Neural cell (in vitro differentiated cells): ENCODE data around the gene FAM193A. TPM values are rescaled to one million over a fixed set of nuclear protein-coding genes. Genes with fewer than 3 reads are reported as not detected.

ENCODE experiments used
- H2AFZ ChIP-seq: fragments of 200-600, 300-800 bp; sonication (generic), shearing (Covaris generic); 2 replicates; pipeline ENCODE4 v1.6.0; 2014; ENCODE audit warnings: low read depth, mild to moderate bottlenecking, antibody characterized with exemption, low read length, moderate library complexity
- H3F3A ChIP-seq: fragments of 200-600 bp; shearing (Covaris generic); 2 replicates; pipeline ENCODE4 v1.6.1; 2016; ENCODE audit warnings: mild to moderate bottlenecking, moderate library complexity, mixed read lengths, antibody characterized with exemption, low read length; ENCODE audit not compliant: insufficient read depth, poor library complexity, severe bottlenecking
- H3K27ac ChIP-seq: fragments of 200-600, 300-800 bp; sonication (generic), shearing (Covaris generic); 2 replicates; pipeline ENCODE4 v1.5.1; 2014; ENCODE audit warnings: mild to moderate bottlenecking, low read length, moderate library complexity
- H3K27me3 ChIP-seq: fragments of 300-800, 200-600 bp; sonication (generic), shearing (Covaris generic); 2 replicates; pipeline ENCODE4 v1.6.0; 2014; ENCODE audit warnings: mild to moderate bottlenecking, low read depth, low read length, moderate library complexity; ENCODE audit not compliant: insufficient read depth
- H3K36me3 ChIP-seq: fragments of 300-800, 200-600 bp; sonication (generic), shearing (Covaris generic); 2 replicates; pipeline ENCODE4 v1.5.1; 2014; ENCODE audit warnings: mild to moderate bottlenecking, antibody characterized with exemption, low read length, moderate library complexity; ENCODE audit not compliant: insufficient read depth
- H3K4me2 ChIP-seq: fragments of 300-800, 200-600 bp; sonication (generic), shearing (Covaris generic); 2 replicates; pipeline ENCODE4 v1.6.0; 2014; ENCODE audit warnings: mild to moderate bottlenecking, low read length
- H3K4me3 ChIP-seq: fragments of 300-800, 200-600 bp; sonication (generic), shearing (Covaris generic); 2 replicates; pipeline ENCODE4 v1.5.1; 2014; ENCODE audit warnings: mild to moderate bottlenecking, low read length, moderate library complexity
- H3K79me2 ChIP-seq: fragments of 200-600 bp; shearing (Covaris generic); replicated peaks from 2 replicates; pipeline ENCODE4 v1.6.0; 2014; ENCODE audit warnings: mild to moderate bottlenecking, low read length, moderate library complexity; ENCODE audit not compliant: insufficient read depth
- H3K9ac ChIP-seq: fragments of 300-800, 200-600 bp; sonication (generic), shearing (Covaris generic); 2 replicates; pipeline ENCODE4 v1.6.1; 2016; ENCODE audit warnings: mild to moderate bottlenecking, low read length, mixed read lengths
- H3K9me2 ChIP-seq: fragments of 200-600 bp; shearing (Covaris generic); 2 replicates; pipeline ENCODE4 v1.6.1; 2016; ENCODE audit warnings: mild to moderate bottlenecking, low read length, mixed read lengths; ENCODE audit not compliant: insufficient read depth
- H3K9me3 ChIP-seq: fragments of 200-600, 300-800 bp; sonication (generic), shearing (Covaris generic); 2 replicates; pipeline ENCODE4 v1.6.1; 2016; ENCODE audit warnings: mild to moderate bottlenecking, mixed run types, low read length, moderate library complexity, mixed read lengths
- H4K20me1 ChIP-seq: fragments of 200-600 bp; shearing (Covaris generic); 2 replicates; pipeline ENCODE4 v1.6.1; 2016; ENCODE audit warnings: mild to moderate bottlenecking, mixed run types; ENCODE audit not compliant: insufficient read depth
- CTCF ChIP-seq: fragments of 450-650 bp; IDR thresholded peaks from 2 replicates; pipeline ENCODE4 v1.5.1; 2014; ENCODE audit warnings: antibody characterized with exemption, mild to moderate bottlenecking, moderate library complexity; ENCODE audit not compliant: poor library complexity, severe bottlenecking
- EP300 ChIP-seq: fragments of 450-650 bp; conservative IDR thresholded peaks from 2 replicates; pipeline ENCODE4 v1.6.1; 2014; ENCODE audit warnings: antibody characterized with exemption, mild to moderate bottlenecking, moderate library complexity; ENCODE audit not compliant: poor library complexity, severe bottlenecking
- EZH2 ChIP-seq: fragments of 200-600, 300-800 bp; shearing (Covaris generic), sonication (generic); IDR thresholded peaks from 2 replicates; pipeline ENCODE4 v1.6.1; 2014; ENCODE audit warnings: antibody characterized with exemption, low read length, borderline replicate concordance, mild to moderate bottlenecking; ENCODE audit not compliant: insufficient read depth, poor library complexity, severe bottlenecking
- MXI1 ChIP-seq: fragments of 450-650 bp; conservative IDR thresholded peaks from 2 replicates; pipeline ENCODE4 v1.6.1; 2014; ENCODE audit warnings: antibody characterized with exemption, mild to moderate bottlenecking; ENCODE audit not compliant: poor library complexity, severe bottlenecking
- POLR2AphosphoS5 ChIP-seq: IDR thresholded peaks from 2 replicates; pipeline ENCODE4 v1.6.1; 2012
- RAD21 ChIP-seq: fragments of 450-650 bp; conservative IDR thresholded peaks from 2 replicates; pipeline ENCODE4 v1.6.1; 2014; ENCODE audit warnings: antibody characterized with exemption, mild to moderate bottlenecking, moderate library complexity
- REST ChIP-seq: IDR thresholded peaks from 2 replicates; pipeline ENCODE4 v1.6.1; 2012; ENCODE audit warnings: borderline replicate concordance
- SMC3 ChIP-seq: fragments of 450-650 bp; conservative IDR thresholded peaks from 2 replicates; pipeline ENCODE4 v1.6.1; 2014; ENCODE audit warnings: antibody characterized with exemption, mild to moderate bottlenecking, moderate library complexity; ENCODE audit not compliant: poor library complexity
- TAF1 ChIP-seq: IDR thresholded peaks from 2 replicates; pipeline ENCODE4 v1.6.1; 2012; ENCODE audit warnings: low read depth
- polyA plus RNA-seq: library from polyadenylated mRNA; depleted of rRNA; stranded (reverse); fragments of >200 nt; gene quantifications from 2 replicates; pipeline ENCODE4 v1.2.3, GENCODE V29; 2014

FAM193A gene
- polyA plus RNA-seq, 1 donor from 2014 or later, result 11.6 TPM

GRCh38 chr4:2507259-2507658 lies 29.2 kb upstream of the FAM193A start:
- H3K79me2 ChIP-seq, result no peaks in the 10 kb centered on the region
- H4K20me1 ChIP-seq, result no peaks in the 10 kb centered on the region
- H3K36me3 ChIP-seq, result peaks cover 9% of the 10 kb centered on the region
- no peaks in the 10 kb centered on the region for H3F3A ChIP-seq
- no peaks in the 10 kb centered on the region for H3K27me3 ChIP-seq
- no peak overlapping the region for H3K4me3 ChIP-seq
- no peak for TF ChIP-seq REST
- no peak for TF ChIP-seq RAD21
- TF ChIP-seq TAF1, result no peak
- no peak for TF ChIP-seq EZH2
- TF ChIP-seq SMC3, result no peak
- no peak for TF ChIP-seq MXI1
- TF ChIP-seq CTCF, result no peak
- no peak for TF ChIP-seq POLR2AphosphoS5
- no peak for TF ChIP-seq EP300
- no peaks in the 10 kb centered on the region for H3K9me3 ChIP-seq
- no peak overlapping the region for H2AFZ ChIP-seq
- no peaks in the 10 kb centered on the region for H3K9me2 ChIP-seq
- no peak overlapping the region for H3K9ac ChIP-seq
- no peak overlapping the region for H3K27ac ChIP-seq
- H3K4me2 ChIP-seq, result no peak overlapping the region

GRCh38 chr4:2507855-2508254 lies 28.6 kb upstream of the FAM193A start:
- H3K9me2 ChIP-seq, result no peaks in the 10 kb centered on the region
- H2AFZ ChIP-seq, result no peak overlapping the region
- H3F3A ChIP-seq, result no peaks in the 10 kb centered on the region
- no peak overlapping the region for H3K27ac ChIP-seq
- H4K20me1 ChIP-seq, result no peaks in the 10 kb centered on the region
- no peaks in the 10 kb centered on the region for H3K9me3 ChIP-seq
- H3K4me3 ChIP-seq, result no peak overlapping the region
- H3K27me3 ChIP-seq, result no peaks in the 10 kb centered on the region
- no peak overlapping the region for H3K4me2 ChIP-seq
- no peak for TF ChIP-seq TAF1
- TF ChIP-seq EZH2, result no peak
- TF ChIP-seq EP300, result no peak
- TF ChIP-seq RAD21, result no peak
- TF ChIP-seq POLR2AphosphoS5, result no peak
- no peak for TF ChIP-seq MXI1
- no peak for TF ChIP-seq REST
- TF ChIP-seq CTCF, result no peak
- TF ChIP-seq SMC3, result no peak
- peaks cover 13% of the 10 kb centered on the region for H3K36me3 ChIP-seq
- H3K79me2 ChIP-seq, result no peaks in the 10 kb centered on the region
- no peak overlapping the region for H3K9ac ChIP-seq
